Skeletal muscle tissue (tissue), 4 donors: ENCODE measurements around the gene CYFIP2. TPM values are rescaled to one million over a fixed set of nuclear protein-coding genes. Genes with fewer than 3 reads are reported as not detected.
"Not testable (repeated sequence)": the region's sequence is repeated elsewhere in the genome, so short reads cannot be mapped to it uniquely, and the experiment has no call there.

Source experiments
- H3K27ac ChIP-seq: one replicate; pipeline ENCODE4 v1.7.0; 2013; ENCODE audit warnings: mild to moderate bottlenecking, low read depth, low read length, inconsistent platforms
- H3K27me3 ChIP-seq, 3 donors: one replicate each; pipeline ENCODE4 v1.7.0; 2013; ENCODE audit warnings: low read length in 3 of 3; ENCODE audit not compliant: control insufficient read depth in 3 of 3, insufficient read depth in 3 of 3
- H3K36me3 ChIP-seq, 3 donors: one replicate each; pipeline ENCODE4 v1.7.0; 2013; ENCODE audit warnings: low read length in 3 of 3; ENCODE audit not compliant: control insufficient read depth in 3 of 3, insufficient read depth in 3 of 3
- H3K4me1 ChIP-seq, 3 donors: one replicate each; pipeline ENCODE4 v1.7.0; 2013; ENCODE audit warnings: low read length in 3 of 3, mild to moderate bottlenecking in 3 of 3; ENCODE audit not compliant: control insufficient read depth in 3 of 3, insufficient read depth in 3 of 3
- H3K4me3 ChIP-seq, 3 donors: one replicate each; pipeline ENCODE4 v1.7.0; 2013; ENCODE audit warnings: low read length in 3 of 3
- H3K9ac ChIP-seq, 3 donors: one replicate each; pipeline ENCODE4 v1.7.0; 2013; ENCODE audit warnings: low read length in 3 of 3, mild to moderate bottlenecking in 3 of 3, moderate library complexity in 2 of 3, low read depth in 1 of 3
- H3K9me3 ChIP-seq, 3 donors: one replicate each; pipeline ENCODE4 v1.7.0; 2013; ENCODE audit warnings: low read length in 3 of 3; ENCODE audit not compliant: control insufficient read depth in 3 of 3
- total RNA-seq: library from RNA; depleted of rRNA; stranded (reverse); fragments of >200 nt; gene quantifications from one replicate; pipeline ENCODE4 v1.2.3, GENCODE V29; 2014
- donor health status: Osteomylitis.

Gene CYFIP2
- total RNA-seq, 1 donor from 2014 or later, result 7.8 TPM

- no peaks in the 10 kb centered on the region for H3K4me1 ChIP-seq
- no peaks in the 10 kb centered on the region for H3K9me3 ChIP-seq
- no peaks in the 10 kb centered on the region for H3K27me3 ChIP-seq
- no peaks in the 10 kb centered on the region for H3K36me3 ChIP-seq
- no peak overlapping the region for H3K27ac ChIP-seq
- H3K4me3 ChIP-seq, result no peak overlapping the region
- H3K9ac ChIP-seq, result no peak overlapping the region
Measured at GRCh38 chr5:157232706-157233105, 33.2 kb upstream of the CYFIP2 start.

DNA sequence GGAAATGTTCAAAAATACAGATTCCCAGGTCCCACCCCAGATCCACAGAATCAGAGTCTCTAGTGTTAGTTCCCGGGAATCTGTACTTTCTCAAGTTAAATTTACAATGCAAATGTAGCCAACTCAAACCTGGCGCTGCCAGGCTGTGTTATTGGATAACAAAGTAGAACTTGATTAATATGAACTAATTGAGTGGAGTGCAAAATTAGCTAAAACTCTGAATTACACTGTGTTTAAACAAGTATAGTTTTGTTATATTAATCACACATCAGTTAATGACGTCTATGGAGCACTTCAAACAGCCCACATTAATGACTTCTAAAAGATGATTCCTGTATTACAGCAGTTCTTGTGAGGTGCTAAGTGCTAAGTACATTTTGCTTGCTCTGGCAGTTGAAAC, 32.4 kb upstream of the CYFIP2 start:
- H3K4me1 ChIP-seq, result no peaks in the 10 kb centered on the region

DNA sequence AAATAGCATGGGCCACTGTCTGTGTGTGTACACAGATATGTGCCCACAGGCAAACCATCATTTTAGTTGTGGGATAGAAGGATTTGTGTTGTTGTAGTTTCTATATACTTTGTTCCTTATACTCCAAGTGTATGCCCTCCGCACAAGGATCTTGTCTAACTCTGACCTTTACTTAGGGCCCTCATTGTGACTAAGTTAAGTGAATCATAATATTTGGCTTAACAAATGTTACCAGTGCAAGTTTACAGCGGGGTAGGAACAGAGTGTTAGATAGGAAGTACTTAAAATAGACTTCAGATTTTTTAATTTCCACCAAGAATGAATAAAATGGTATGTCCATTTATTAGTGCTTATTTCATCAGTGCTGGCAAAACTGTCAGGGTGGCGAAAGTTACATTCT, 29.5 kb upstream of the CYFIP2 start:
- Histone ChIP-seq H3K4me1 (no peaks in the 10 kb centered on the region), H3K9me3 (no peaks in the 10 kb centered on the region), H3K27me3 (no peaks in the 10 kb centered on the region), H3K9ac (no peak overlapping the region), H3K36me3 (no peaks in the 10 kb centered on the region), H3K27ac (no peak overlapping the region), H3K4me3 (no peak overlapping the region)

More for the DNA sequence above, 32.4 kb upstream of the CYFIP2 start:
- H3K4me3 ChIP-seq, result no peak overlapping the region
- H3K36me3 ChIP-seq, result no peaks in the 10 kb centered on the region
- no peaks in the 10 kb centered on the region for H3K9me3 ChIP-seq
- H3K27ac ChIP-seq, result no peak overlapping the region
- H3K9ac ChIP-seq, result no peak overlapping the region
- no peaks in the 10 kb centered on the region for H3K27me3 ChIP-seq

DNA sequence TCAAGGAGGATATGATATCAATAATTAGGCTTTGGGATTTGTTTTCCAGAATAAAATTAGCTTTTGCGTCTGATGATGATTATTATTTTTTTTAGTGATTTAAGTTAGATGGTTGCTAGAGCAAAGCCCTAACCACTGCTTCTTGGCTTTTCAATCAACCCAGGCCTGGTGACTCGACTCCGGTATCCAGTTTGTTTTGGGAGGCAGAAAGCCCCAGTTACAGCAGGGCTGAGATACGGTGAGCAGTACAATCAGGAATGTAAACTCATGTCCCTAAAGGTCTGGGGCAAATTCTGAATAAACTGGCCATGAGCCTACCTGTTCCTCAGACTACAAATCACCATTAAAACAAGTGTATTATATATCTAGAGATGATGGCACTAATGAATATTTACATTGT, 24.4 kb upstream of the CYFIP2 start:
- Histone ChIP-seq H3K36me3 (no peaks in the 10 kb centered on the region), H3K4me3 (no peak overlapping the region), H3K27ac (no peak overlapping the region), H3K9ac (no peak overlapping the region), H3K4me1 (no peaks in the 10 kb centered on the region), H3K9me3 (no peaks in the 10 kb centered on the region), H3K27me3 (no peaks in the 10 kb centered on the region)

- H3K4me1 ChIP-seq, H3K36me3 ChIP-seq, H3K4me3 ChIP-seq, H3K27ac ChIP-seq, H3K9me3 ChIP-seq, H3K27me3 ChIP-seq, H3K9ac ChIP-seq: not testable (repeated sequence)
Measured at GRCh38 chr5:157244704-157245103, 21.2 kb upstream of the CYFIP2 start.

DNA sequence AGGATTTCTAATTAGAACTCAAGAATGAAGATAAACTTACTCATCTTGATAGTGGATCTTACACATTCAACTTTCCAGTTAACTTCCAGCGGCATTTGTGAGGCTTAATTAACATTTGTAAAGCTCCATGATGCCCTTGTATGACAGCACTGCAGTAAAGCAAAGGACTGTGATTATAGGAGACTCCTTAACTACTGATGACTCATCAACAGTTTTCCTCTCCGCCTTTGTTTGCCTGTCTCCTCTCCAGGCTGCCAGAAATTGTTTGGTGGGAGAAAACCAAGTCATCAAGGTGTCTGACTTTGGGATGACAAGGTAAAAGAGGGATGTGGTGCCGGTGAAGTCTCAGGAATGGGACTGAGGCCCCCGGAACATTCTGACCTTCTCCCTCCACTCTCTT, 20.4 kb upstream of the CYFIP2 start:
- Histone ChIP-seq H3K4me1 (no peaks in the 10 kb centered on the region), H3K4me3 (no peak overlapping the region), H3K9ac (no peak overlapping the region), H3K27me3 (no peaks in the 10 kb centered on the region), H3K36me3 (no peaks in the 10 kb centered on the region), H3K9me3 (no peaks in the 10 kb centered on the region), H3K27ac (no peak overlapping the region)

GRCh38 chr5:157245886-157246285, 20.0 kb upstream of the CYFIP2 start:
- Histone ChIP-seq H3K36me3 (no peaks in the 10 kb centered on the region), H3K27me3 (no peaks in the 10 kb centered on the region), H3K9ac (no peak overlapping the region), H3K27ac (no peak overlapping the region), H3K4me3 (no peak overlapping the region), H3K4me1 (no peaks in the 10 kb centered on the region), H3K9me3 (no peaks in the 10 kb centered on the region)

DNA sequence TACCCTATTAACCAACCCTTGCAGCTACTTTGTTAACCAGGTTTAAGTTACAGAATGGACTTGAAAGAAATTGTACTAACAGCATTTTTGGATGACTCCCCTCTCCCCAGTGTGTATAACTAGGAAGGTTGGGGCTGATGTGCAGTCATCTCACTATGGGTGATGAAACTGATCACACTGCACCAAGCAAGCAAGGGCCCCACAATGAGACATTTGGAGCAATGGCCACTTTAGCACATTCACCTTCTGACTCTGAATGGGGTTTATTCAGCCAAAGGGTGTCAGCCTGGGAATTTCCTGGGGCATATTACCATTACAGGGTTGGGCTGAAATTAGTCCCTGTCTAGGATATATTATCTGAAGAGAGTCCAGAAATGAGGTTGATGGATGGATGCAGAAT, 18.7 kb upstream of the CYFIP2 start:
- no peak overlapping the region for H3K9ac ChIP-seq
- no peaks in the 10 kb centered on the region for H3K36me3 ChIP-seq
- no peak overlapping the region for H3K27ac ChIP-seq
- H3K4me3 ChIP-seq, result no peak overlapping the region
- H3K4me1 ChIP-seq, result no peaks in the 10 kb centered on the region
- no peaks in the 10 kb centered on the region for H3K9me3 ChIP-seq
- no peaks in the 10 kb centered on the region for H3K27me3 ChIP-seq

DNA sequence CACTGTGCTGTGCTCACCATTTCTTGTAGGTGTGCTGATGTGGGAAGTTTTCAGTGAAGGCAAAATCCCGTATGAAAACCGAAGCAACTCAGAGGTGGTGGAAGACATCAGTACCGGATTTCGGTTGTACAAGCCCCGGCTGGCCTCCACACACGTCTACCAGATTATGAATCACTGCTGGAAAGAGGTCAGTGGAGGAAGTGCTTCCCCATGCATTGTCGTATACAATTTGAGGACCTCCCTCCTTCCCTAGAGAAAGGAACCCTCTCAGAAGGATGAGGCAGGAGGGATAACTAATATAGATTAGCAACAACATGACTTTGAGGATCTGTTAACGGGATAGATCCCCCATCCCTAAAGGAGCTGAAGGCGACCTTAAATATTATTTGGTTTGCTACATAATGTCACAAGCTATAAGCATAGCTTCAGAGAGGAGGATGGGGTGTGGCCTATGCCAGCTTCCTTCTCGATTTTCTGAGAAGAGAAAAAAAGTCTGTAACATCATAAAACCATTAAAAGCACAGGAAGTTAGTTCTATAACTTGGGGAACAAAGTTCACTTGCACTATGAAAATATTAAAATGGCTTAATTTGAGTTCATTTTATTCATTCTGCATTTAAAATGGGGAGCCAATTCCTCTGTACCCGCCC, 17.0 kb upstream of the CYFIP2 start:
- Histone ChIP-seq H3K36me3 (no peaks in the 10 kb centered on the region), H3K27ac (no peak overlapping the region), H3K4me3 (no peak overlapping the region), H3K4me1 (no peaks in the 10 kb centered on the region), H3K27me3 (no peaks in the 10 kb centered on the region), H3K9ac (no peak overlapping the region), H3K9me3 (no peaks in the 10 kb centered on the region)

- no peaks in the 10 kb centered on the region for H3K27me3 ChIP-seq
- H3K4me3 ChIP-seq, result no peak overlapping the region
- no peaks in the 10 kb centered on the region for H3K36me3 ChIP-seq
- no peak overlapping the region for H3K9ac ChIP-seq
- H3K4me1 ChIP-seq, result no peaks in the 10 kb centered on the region
- no peaks in the 10 kb centered on the region for H3K9me3 ChIP-seq
- H3K27ac ChIP-seq, result no peak overlapping the region
Measured at GRCh38 chr5:157252711-157253465, 13.0 kb upstream of the CYFIP2 start.
